Activated CD8-positive, alpha-beta memory T cell treated with anti-CD3 and anti-CD28 coated beads, Interleukin-2, amount 10 ng/mL, durations not matched to agents 7 days and 5 days (primary cell): Measurements from ENCODE around the gene BBIP1. TPM values are rescaled to one million over a fixed set of nuclear protein-coding genes. Genes with fewer than 3 reads are reported as not detected.

Experiments used
- ATAC-seq: fragments of 150-1000 bp; cut with Tn5 transposase; one replicate; pipeline ENCODE4 v1.10.0; 2021; ENCODE audit warnings: moderate library complexity
- CTCF ChIA-PET: fragments of 350-600 bp; sonication (Branson Sonifier 250); formaldehyde crosslinking; loops from one replicate; lab custom pipeline; 2021; ENCODE audit warnings: antibody characterized with exemption; lab: Charles Lee
- DNase-seq: peaks from one replicate; pipeline ENCODE4 v3.0.0-alpha.2; 2020
- H3K27ac Mint-ChIP-seq: one replicate; pipeline ENCODE4 v1.8.0; 2021; ENCODE audit warnings: mild to moderate bottlenecking, mixed read lengths
- H3K27me3 Mint-ChIP-seq: one replicate; pipeline ENCODE4 v1.8.0; 2021; ENCODE audit warnings: mixed read lengths
- H3K36me3 Mint-ChIP-seq: one replicate; pipeline ENCODE4 v1.8.0; 2021; ENCODE audit warnings: mild to moderate bottlenecking, mixed read lengths
- H3K4me1 Mint-ChIP-seq: one replicate; pipeline ENCODE4 v1.8.0; 2021; ENCODE audit warnings: mixed read lengths
- H3K4me3 Mint-ChIP-seq: one replicate; pipeline ENCODE4 v1.8.0; 2021; ENCODE audit warnings: mild to moderate bottlenecking, moderate library complexity, mixed read lengths
- H3K9me3 Mint-ChIP-seq: one replicate; pipeline ENCODE4 v1.8.0; 2022; ENCODE audit warnings: low read depth, mixed read lengths
- total RNA-seq, 2 experiments: library from RNA; stranded (reverse); gene quantifications; one replicate each; pipeline ENCODE4 v1.2.3, GENCODE V29; 2021

Gene BBIP1
- total RNA-seq, 2 experiments from 2014 or later: 23.1 to 24.8 TPM

GRCh38 chr10:110893559-110894179, 25.3 kb downstream of the BBIP1 start:
- Mint-ChIP-seq H3K27ac (no peak overlapping the region), H3K4me1 (peaks cover 14% of the 10 kb centered on the region), H3K27me3 (no peaks in the 10 kb centered on the region), H3K36me3 (peaks cover 50% of the 10 kb centered on the region), H3K9me3 (no peaks in the 10 kb centered on the region), H3K4me3 (no peak overlapping the region)
- CTCF ChIA-PET: interaction anchor here (0.8 to 3.1 kb wide), 18 partner anchors 9 to 283 kb away, joined by 3 to 28 read pairs (median 4); partner anchors contain the start of gene PDCD4
- ATAC-seq (peak; percentile 85), DNase-seq (no peak)

- Mint-ChIP-seq H3K27me3 (no peaks in the 10 kb centered on the region), H3K4me3 (no peak overlapping the region), H3K36me3 (peaks cover 47% of the 10 kb centered on the region), H3K9me3 (no peaks in the 10 kb centered on the region), H3K27ac (no peak overlapping the region), H3K4me1 (peaks cover 16% of the 10 kb centered on the region)
- CTCF ChIA-PET: interaction anchor here (1.1 to 3.1 kb wide), 10 partner anchors 10 to 282 kb away, joined by 3 to 28 read pairs (median 4); no protein-coding TSS in a partner anchor
- no peak for ATAC-seq
- DNase-seq: no peak
Measured at GRCh38 chr10:110892602-110893288, 26.2 kb downstream of the BBIP1 start.

GRCh38 chr10:110887560-110887959, 31.4 kb downstream of the BBIP1 start:
- ATAC-seq (no peak), DNase-seq (no peak)
- H3K27ac Mint-ChIP-seq: peak overlapping the region; percentile 44
- H3K4me3 Mint-ChIP-seq: no peak overlapping the region
- peaks cover 39% of the 10 kb centered on the region for H3K4me1 Mint-ChIP-seq
- H3K27me3 Mint-ChIP-seq: no peaks in the 10 kb centered on the region
- no peaks in the 10 kb centered on the region for H3K9me3 Mint-ChIP-seq
- peaks cover 52% of the 10 kb centered on the region for H3K36me3 Mint-ChIP-seq
- CTCF ChIA-PET: interaction anchor here (1.2 to 2.6 kb wide), 6 partner anchors 9 to 277 kb away, joined by 3 to 15 read pairs (median 6); no protein-coding TSS in a partner anchor

GRCh38 chr10:110885932-110886674, 32.9 kb downstream of the BBIP1 start:
- Mint-ChIP-seq H3K36me3 (peaks cover 56% of the 10 kb centered on the region), H3K4me1 (peaks cover 45% of the 10 kb centered on the region), H3K4me3 (peak overlapping the region; percentile 50), H3K9me3 (no peaks in the 10 kb centered on the region), H3K27me3 (no peaks in the 10 kb centered on the region), H3K27ac (peak overlapping the region; percentile 62)
- CTCF ChIA-PET: interaction anchor here (1.2 to 2.6 kb wide), 5 partner anchors 11 to 82 kb away, joined by 3 to 15 read pairs (median 8); no protein-coding TSS in a partner anchor
- DNase-seq: no peak
- ATAC-seq: peak; percentile 29

GRCh38 chr10:110883924-110884323, 35.1 kb downstream of the BBIP1 start:
- no peaks in the 10 kb centered on the region for H3K9me3 Mint-ChIP-seq
- H3K4me3 Mint-ChIP-seq: peak overlapping the region; percentile 73
- peaks cover 59% of the 10 kb centered on the region for H3K4me1 Mint-ChIP-seq
- H3K27ac Mint-ChIP-seq: peak overlapping the region; percentile 83
- DNase-seq (no peak), ATAC-seq (peak; percentile 67)
- peaks cover 52% of the 10 kb centered on the region for H3K36me3 Mint-ChIP-seq
- H3K27me3 Mint-ChIP-seq: no peaks in the 10 kb centered on the region
- CTCF ChIA-PET: interaction anchor here (1.1 to 2.5 kb wide), 3 partner anchors 16 to 81 kb away, joined by 3 to 16 read pairs (median 3); no protein-coding TSS in a partner anchor

GRCh38 chr10:110881905-110882304, 37.1 kb downstream of the BBIP1 start:
- Mint-ChIP-seq H3K27me3 (no peaks in the 10 kb centered on the region), H3K36me3 (peaks cover 51% of the 10 kb centered on the region), H3K9me3 (no peaks in the 10 kb centered on the region), H3K27ac (peak overlapping the region; percentile 61), H3K4me3 (peak overlapping the region; percentile 39), H3K4me1 (peaks cover 65% of the 10 kb centered on the region)
- ATAC-seq: no peak
- no peak for DNase-seq
- CTCF ChIA-PET: interaction anchor here (0.9 to 1.6 kb wide), 3 partner anchors 9 to 11 kb away, joined by 3 to 5 read pairs (median 4); partner anchors contain the start of gene PDCD4

GRCh38 chr10:110881247-110881646, 37.7 kb downstream of the BBIP1 start:
- H3K36me3 Mint-ChIP-seq: peaks cover 50% of the 10 kb centered on the region
- H3K9me3 Mint-ChIP-seq: no peaks in the 10 kb centered on the region
- peaks cover 63% of the 10 kb centered on the region for H3K4me1 Mint-ChIP-seq
- CTCF ChIA-PET: interaction anchor here (1.4 to 1.6 kb wide), 2 partner anchors 8 to 10 kb away, joined by 4 to 5 read pairs; partner anchors contain the start of gene PDCD4
- no peak overlapping the region for H3K4me3 Mint-ChIP-seq
- DNase-seq: no peak
- H3K27ac Mint-ChIP-seq: no peak overlapping the region
- no peaks in the 10 kb centered on the region for H3K27me3 Mint-ChIP-seq
- ATAC-seq: no peak

- ATAC-seq: no peak
- no peaks in the 10 kb centered on the region for H3K9me3 Mint-ChIP-seq
- no peaks in the 10 kb centered on the region for H3K27me3 Mint-ChIP-seq
- CTCF ChIA-PET: interaction anchor here (1.0 to 1.1 kb wide), 2 partner anchors 11 to 76 kb away, joined by 4 read pairs; no protein-coding TSS in a partner anchor
- peaks cover 48% of the 10 kb centered on the region for H3K36me3 Mint-ChIP-seq
- H3K4me1 Mint-ChIP-seq: peaks cover 64% of the 10 kb centered on the region
- peak overlapping the region; percentile 5 for H3K4me3 Mint-ChIP-seq
- H3K27ac Mint-ChIP-seq: no peak overlapping the region
- no peak for DNase-seq
Measured at GRCh38 chr10:110880012-110880411, 39.0 kb downstream of the BBIP1 start.

- Mint-ChIP-seq H3K4me1 (peaks cover 51% of the 10 kb centered on the region), H3K9me3 (no peaks in the 10 kb centered on the region), H3K27ac (no peak overlapping the region), H3K36me3 (peaks cover 39% of the 10 kb centered on the region), H3K27me3 (no peaks in the 10 kb centered on the region), H3K4me3 (no peak overlapping the region)
- ATAC-seq (no peak), DNase-seq (no peak)
- CTCF ChIA-PET: interaction anchor here (1.0 to 1.6 kb wide), 6 partner anchors 19 to 130 kb away, joined by 3 to 8 read pairs (median 4); no protein-coding TSS in a partner anchor
Measured at GRCh38 chr10:110876788-110877187, 42.2 kb downstream of the BBIP1 start.

GRCh38 chr10:110876000-110876399, 43.0 kb downstream of the BBIP1 start:
- CTCF ChIA-PET: interaction anchor here (1.4 to 1.6 kb wide), 3 partner anchors 18 to 128 kb away, joined by 3 to 8 read pairs (median 4); no protein-coding TSS in a partner anchor
- no peaks in the 10 kb centered on the region for H3K9me3 Mint-ChIP-seq
- H3K4me1 Mint-ChIP-seq: peaks cover 50% of the 10 kb centered on the region
- no peaks in the 10 kb centered on the region for H3K27me3 Mint-ChIP-seq
- ATAC-seq: no peak
- H3K4me3 Mint-ChIP-seq: no peak overlapping the region
- peaks cover 33% of the 10 kb centered on the region for H3K36me3 Mint-ChIP-seq
- peak overlapping the region; percentile 52 for H3K27ac Mint-ChIP-seq
- DNase-seq: no peak

GRCh38 chr10:110873951-110874350, 45.0 kb downstream of the BBIP1 start:
- CTCF ChIA-PET: interaction anchor here (0.6 to 2.0 kb wide), 3 partner anchors 17 to 128 kb away, joined by 3 to 5 read pairs (median 4); no protein-coding TSS in a partner anchor
- no peaks in the 10 kb centered on the region for H3K27me3 Mint-ChIP-seq
- H3K9me3 Mint-ChIP-seq: no peaks in the 10 kb centered on the region
- DNase-seq (no peak), ATAC-seq (no peak)
- H3K4me3 Mint-ChIP-seq: peak overlapping the region; percentile 89
- H3K27ac Mint-ChIP-seq: peak overlapping the region; percentile 87
- H3K36me3 Mint-ChIP-seq: peaks cover 25% of the 10 kb centered on the region
- H3K4me1 Mint-ChIP-seq: peaks cover 55% of the 10 kb centered on the region

GRCh38 chr10:110872984-110873923, 45.7 kb downstream of the BBIP1 start:
- peaks cover 22% of the 10 kb centered on the region for H3K36me3 Mint-ChIP-seq
- CTCF ChIA-PET: interaction anchor here (0.6 to 2.0 kb wide), 10 partner anchors 9 to 127 kb away, joined by 3 to 6 read pairs (median 4); partner anchors contain the start of genes BBIP1 and SHOC2

More at GRCh38 chr10:110872984-110873923, 45.7 kb downstream of the BBIP1 start:
- no peaks in the 10 kb centered on the region for H3K9me3 Mint-ChIP-seq
- no peaks in the 10 kb centered on the region for H3K27me3 Mint-ChIP-seq
- H3K4me1 Mint-ChIP-seq: peaks cover 55% of the 10 kb centered on the region
- peak overlapping the region; percentile 93 for H3K27ac Mint-ChIP-seq
- ATAC-seq (no peak), DNase-seq (no peak)
- peak overlapping the region; percentile 89 for H3K4me3 Mint-ChIP-seq
